Heart right ventricle (tissue), 16 donors: ENCODE results near the gene CRNN. TPM values are rescaled to one million over a fixed set of nuclear protein-coding genes. Genes with fewer than 3 reads are reported as not detected.

Experiments used
- ATAC-seq, 8 donors: fragments of 200-7000 bp; cut with Tn5 transposase; one replicate each; pipeline ENCODE4 v1.9.1; 2020; ENCODE audit warnings: mild to moderate bottlenecking in 8 of 8, moderate library complexity in 8 of 8, moderate number of reproducible peaks in 1 of 8
- DNase-seq, 2 donors: peaks; one replicate each; pipeline ENCODE4 v3.0.0-alpha.2; 2020
- H3K27ac ChIP-seq, 10 donors: fragments of 200-600 bp; sonication (generic) in 2 of 10; one replicate each; pipeline versions ENCODE4 v1.5.0 to v1.8.0; 2020 to 2022; ENCODE audit warnings: mild to moderate bottlenecking in 3 of 10
- H3K27me3 ChIP-seq, 7 donors: fragments of 200-600 bp; one replicate each; pipeline ENCODE4 v1.8.0; 2021 to 2022; ENCODE audit warnings: mild to moderate bottlenecking in 2 of 7
- H3K36me3 ChIP-seq, 9 donors: fragments of 200-600 bp; sonication (generic) in 1 of 9; one replicate each; pipeline versions ENCODE4 v1.5.0 to v1.8.0; 2020 to 2022; ENCODE audit warnings: mild to moderate bottlenecking in 2 of 9
- H3K4me1 ChIP-seq, 9 donors: fragments of 200-600 bp; sonication (generic) in 1 of 9; one replicate each; pipeline versions ENCODE4 v1.5.0 to v1.8.0; 2020 to 2022; ENCODE audit warnings: mild to moderate bottlenecking in 4 of 9
- H3K4me3 ChIP-seq, 10 donors: fragments of 200-600 bp; sonication (generic) in 2 of 10; one replicate each; pipeline versions ENCODE4 v1.5.0 to v1.8.0; 2020 to 2022; ENCODE audit warnings: mild to moderate bottlenecking in 7 of 10, moderate library complexity in 2 of 10
- H3K9me3 ChIP-seq, 11 donors: fragments of 200-600 bp in 10 of 11; sonication (generic) in 2 of 11; one replicate each; pipeline versions ENCODE4 v1.5.0 to v1.8.0; 2013 to 2022; ENCODE audit warnings: mild to moderate bottlenecking in 2 of 11, control low read depth in 1 of 11, moderate library complexity in 1 of 11
- WGBS, 2 donors: extraction: QIAGEN DNeasy Blood & Tissue Kit; methylation state at CpG; one replicate each; pipeline ENCODE4 v1.1.7; 2013; ENCODE audit warnings: inconsistent platforms in 1 of 2; 5-methylcytosine and 5-hydroxymethylcytosine counted together
- intact Hi-C, 10 donors: fragments of 100-400 bp; cut with DNase I; formaldehyde crosslinking; loops; one replicate each; pipeline versions ENCODE4 v1.11.1 to v1.14.2; 2022
- polyA plus RNA-seq, 2 donors: library from polyadenylated mRNA; stranded (reverse); fragments of 200-250 nt; gene quantifications; one replicate each; pipeline ENCODE4 v1.2.3, GENCODE V29; 2013
- total RNA-seq, 10 donors: library from RNA; stranded (reverse); fragmentation: NEBNext Ultra II Directional in 3 of 10; extraction: Animal tissue kit (Norgen Biotek cat#: 25700) in 3 of 10; gene quantifications; one replicate each; pipeline versions ENCODE4 v1.2.1 to v1.2.4, GENCODE V29; 2021 to 2023
- TF ChIP-seq, protein P1 (sequence below), 9 donors: fragments of 200-600 bp; sonication (generic) in 2 of 9; IDR thresholded peaks; one replicate each; pipeline versions ENCODE4 v1.5.0 to v1.8.0; 2021 to 2022; ENCODE audit warnings: antibody characterized with exemption in 9 of 9, mild to moderate bottlenecking in 5 of 9, moderate library complexity in 1 of 9
- donor health status: Arrhythmogenic right ventricular cardiomyopathy.
- donor health status: ischemic (EF 13 %, LVEDD 7.1; RV severe dilation, severe dysfunction).
- donor health status: healthy with polysubstance abuse.
- donor health status: DM: no; HTN: yes; CAD: no.
- donor health status: DM: no; HTN: no; CAD: no.
- donor health status: ischemic (EF 25% LVEDD 6.9; RV normal size, moderate dysfunction).
- donor health status: ischemic (EF 25% LVEDD 5.7; RV mildly dilated, moderate dysfunction).
- donor health status: healthy.
- donor health status: DM: yes; HTN: yes; CAD: no.
- donor health status: Ischemic cardiomyopathy.
- donor health status: ischemic (EF 35%, LVEDD 5.7; RV mildly dilated, moderate dysfunction).
- donor health status: nonischemic (EF 11% LVEDD 7.7; RV severe dilation, severe dysfunction).
- donor health status: DM: yes; HTN: yes; CAD: no.
- donor health status: PGD.
- donor health status: ischemic (EF 29% LVEDD 5.4; RV normal size, mild dysfunction).
- donor health status: nonischemic (EF 23%, LVEDD 6.1; RV moderate dilation, normal function).

CRNN gene
- total and polyA plus RNA-seq, 12 donors = 0.62 TPM; not detected in 11

DNA sequence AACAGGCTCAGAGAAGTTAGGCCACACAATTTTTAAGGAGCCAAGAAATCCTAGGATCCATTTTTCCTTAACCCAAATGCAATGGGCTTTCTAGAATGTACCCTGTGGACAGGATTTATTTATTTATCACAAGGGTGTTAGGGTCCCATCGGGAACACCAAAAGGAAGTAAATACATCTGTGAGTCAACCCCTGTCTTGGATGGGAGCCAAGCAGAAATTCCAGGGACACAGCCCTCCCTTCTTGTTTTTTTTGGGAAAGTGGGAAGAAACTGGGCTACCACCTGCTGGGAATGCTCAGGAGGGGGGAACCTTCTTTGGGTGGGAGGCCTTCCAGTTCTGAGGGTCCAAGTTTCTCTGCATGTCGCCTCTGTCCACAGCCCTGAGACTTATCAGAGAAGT, 1.3 kb downstream of the CRNN start:
- Histone ChIP-seq H3K4me3 (no peak overlapping the region), H3K27ac (no peak overlapping the region), H3K36me3 (no peaks in the 10 kb centered on the region), H3K9me3 (no peaks in the 10 kb centered on the region), H3K27me3 (peaks cover 0 to 13% (median 3%) of the 10 kb centered on the region in 7 donors), H3K4me1 (no peaks in the 10 kb centered on the region)
- no peak for DNase-seq
- 44 to 58% methylated on average over 2 of the region's 2 CpGs for WGBS, 2 donors
- no peak for ATAC-seq
- TF ChIP-seq, protein P1, sequence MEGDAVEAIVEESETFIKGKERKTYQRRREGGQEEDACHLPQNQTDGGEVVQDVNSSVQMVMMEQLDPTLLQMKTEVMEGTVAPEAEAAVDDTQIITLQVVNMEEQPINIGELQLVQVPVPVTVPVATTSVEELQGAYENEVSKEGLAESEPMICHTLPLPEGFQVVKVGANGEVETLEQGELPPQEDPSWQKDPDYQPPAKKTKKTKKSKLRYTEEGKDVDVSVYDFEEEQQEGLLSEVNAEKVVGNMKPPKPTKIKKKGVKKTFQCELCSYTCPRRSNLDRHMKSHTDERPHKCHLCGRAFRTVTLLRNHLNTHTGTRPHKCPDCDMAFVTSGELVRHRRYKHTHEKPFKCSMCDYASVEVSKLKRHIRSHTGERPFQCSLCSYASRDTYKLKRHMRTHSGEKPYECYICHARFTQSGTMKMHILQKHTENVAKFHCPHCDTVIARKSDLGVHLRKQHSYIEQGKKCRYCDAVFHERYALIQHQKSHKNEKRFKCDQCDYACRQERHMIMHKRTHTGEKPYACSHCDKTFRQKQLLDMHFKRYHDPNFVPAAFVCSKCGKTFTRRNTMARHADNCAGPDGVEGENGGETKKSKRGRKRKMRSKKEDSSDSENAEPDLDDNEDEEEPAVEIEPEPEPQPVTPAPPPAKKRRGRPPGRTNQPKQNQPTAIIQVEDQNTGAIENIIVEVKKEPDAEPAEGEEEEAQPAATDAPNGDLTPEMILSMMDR (IDR thresholded peaks at IDR 0.05) = no peak
- intact Hi-C loops = no loop called here

DNA sequence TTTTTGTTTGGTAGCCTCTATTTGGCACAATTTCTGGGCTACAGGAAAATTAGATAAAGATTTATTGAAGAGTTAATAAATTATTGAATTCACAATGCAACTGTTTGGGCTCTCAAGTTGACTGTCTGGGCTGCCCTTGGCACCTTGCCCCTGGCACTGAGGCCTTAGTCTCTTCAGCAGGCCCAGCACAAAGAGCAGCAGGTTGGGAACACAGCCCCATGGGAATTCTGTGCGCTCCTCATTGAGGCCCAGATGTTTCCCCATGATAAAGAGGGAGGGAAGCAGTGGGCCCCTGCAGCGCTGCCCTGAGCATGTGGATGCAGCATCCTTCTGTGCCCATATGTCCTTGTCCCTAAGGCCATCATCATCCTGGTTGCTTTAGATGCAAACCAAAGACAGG, 2.9 kb downstream of the CRNN start:
- Histone ChIP-seq H3K27me3 (peaks cover 0 to 13% (median 0%) of the 10 kb centered on the region in 7 donors), H3K9me3 (no peaks in the 10 kb centered on the region), H3K27ac (no peak overlapping the region), H3K4me3 (no peak overlapping the region), H3K4me1 (no peaks in the 10 kb centered on the region), H3K36me3 (no peaks in the 10 kb centered on the region)
- TF ChIP-seq, protein P1 (IDR thresholded peaks at IDR 0.05) = no peak
- ATAC-seq (no peak), DNase-seq (no peak)
- intact Hi-C loops = no loop called here
- 45 to 59% methylated on average over 2 of the region's 2 CpGs for WGBS, 2 donors

DNA sequence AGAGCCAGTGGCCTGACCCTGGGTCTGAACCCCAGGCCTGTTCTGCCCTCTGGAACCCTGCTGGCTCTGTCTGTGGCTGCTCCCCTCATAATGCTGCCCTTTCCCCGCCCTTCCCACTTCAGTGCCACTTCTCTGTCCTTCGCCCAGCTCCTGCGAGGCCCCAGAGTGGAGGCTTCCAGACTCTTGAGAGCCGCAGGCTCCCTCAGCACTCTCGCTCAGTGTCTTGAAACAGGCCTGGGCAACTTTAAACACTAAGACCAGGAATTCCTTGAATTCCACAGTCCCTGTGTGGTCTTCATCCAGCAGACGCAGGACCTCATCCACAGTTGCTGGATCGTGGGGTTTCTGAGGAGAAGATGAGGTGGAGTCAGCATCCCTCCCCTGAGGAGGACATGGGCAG, 3.5 kb downstream of the CRNN start:
- no peak overlapping the region for H3K27ac ChIP-seq
- ATAC-seq = peak in 1 of 8 donors; percentile 23
- WGBS, 2 donors = 52 to 54% methylated on average over 7 of the region's 7 CpGs
- no peaks in the 10 kb centered on the region for H3K36me3 ChIP-seq
- H3K4me3 ChIP-seq = no peak overlapping the region
- H3K27me3 ChIP-seq = peaks cover 0 to 15% (median 0%) of the 10 kb centered on the region in 7 donors
- H3K4me1 ChIP-seq = no peaks in the 10 kb centered on the region
- no peak for DNase-seq
- intact Hi-C loops = no loop called here
- no peaks in the 10 kb centered on the region for H3K9me3 ChIP-seq
- TF ChIP-seq, protein P1 (IDR thresholded peaks at IDR 0.05) = no peak

DNA sequence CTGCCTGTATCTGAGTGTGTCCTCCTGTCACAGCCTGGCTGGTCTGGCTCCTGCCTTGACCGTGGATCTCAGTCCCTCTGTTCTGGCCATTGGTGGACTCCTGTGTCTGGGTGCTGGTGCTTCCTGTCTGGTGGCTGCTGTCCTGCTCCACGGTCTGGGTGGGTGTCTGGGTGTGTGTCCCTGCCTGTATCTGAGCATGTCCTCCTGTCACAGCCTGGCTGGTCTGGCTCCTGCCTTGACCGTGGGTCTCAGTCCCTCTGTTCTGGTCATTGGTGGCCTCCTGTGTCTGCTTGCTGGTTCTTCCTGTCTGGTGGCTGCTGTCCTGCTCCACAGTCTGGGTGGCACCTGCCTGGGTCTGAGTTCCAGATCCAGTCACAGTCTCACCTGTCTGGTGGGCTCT, 4.0 kb downstream of the CRNN start:
- intact Hi-C loops = no loop called here
- H3K4me3 ChIP-seq = no peak overlapping the region
- no peak for ATAC-seq
- 71 to 86% methylated on average over 3 of the region's 3 CpGs for WGBS, 2 donors
- H3K4me1 ChIP-seq = no peaks in the 10 kb centered on the region
- TF ChIP-seq, protein P1 (IDR thresholded peaks at IDR 0.05) = no peak
- no peaks in the 10 kb centered on the region for H3K36me3 ChIP-seq
- no peak for DNase-seq
- no peak overlapping the region for H3K27ac ChIP-seq
- H3K27me3 ChIP-seq = peaks cover 0 to 21% (median 0%) of the 10 kb centered on the region in 7 donors
- H3K9me3 ChIP-seq = no peaks in the 10 kb centered on the region
